ENCODE results near the gene D2HGDH. TPM values are rescaled to one million over a fixed set of nuclear protein-coding genes. Genes with fewer than 3 reads are reported as not detected.

The D2HGDH gene
- total RNA-seq, 1 experiment from 2014 or later = 46.3 TPM

- ChIA-PET POLR2A (no interaction called here), CTCF (no interaction called here)
- H3K9ac ChIP-seq (ENCODE audit: low read length) = no peak overlapping the region
Observed at GRCh38 chr2:241762933-241763369, 28.5 kb downstream of the D2HGDH start.

GRCh38 chr2:241763551-241764274 lies 29.3 kb downstream of the D2HGDH start:
- ChIA-PET RAD21 (ENCODE audit: low non-redundant PET in 1 of 2, low total read pairs in 2 of 2, uncharacterized antibody in 2 of 2, unreplicated experiment in 2 of 2) (no interaction called here), CTCF (no interaction called here), POLR2A (no interaction called here)
- H2AFZ ChIP-seq (ENCODE audit: low read depth, low read length, poor library complexity, severe bottlenecking) = no peak overlapping the region
- BruUV-seq (replicated peaks) = no TSS peak
- ATAC-seq (no peak), DNase-seq (ENCODE audit: low read depth, low spot score) (no peak)
- H3K4me1 ChIP-seq (ENCODE audit: control insufficient read depth in 1 of 2, insufficient read depth in 2 of 2, low read length in 2 of 2) = no peaks in the 10 kb centered on the region
- no peak overlapping the region for H3K9ac ChIP-seq (ENCODE audit: low read length)
- no peak overlapping the region for H3K4me3 ChIP-seq (replicated peaks in 1 of 2; ENCODE audit: low read depth in 1 of 2, low read length in 2 of 2)
- no peaks in the 10 kb centered on the region for H3K9me3 ChIP-seq (ENCODE audit: control insufficient read depth in 1 of 2, insufficient read depth in 1 of 2, low read depth in 1 of 2, low read length in 2 of 2)
- H3K79me2 ChIP-seq (ENCODE audit: insufficient read depth, low read length) = no peaks in the 10 kb centered on the region
- H3K9me2 ChIP-seq (ENCODE audit: insufficient read depth) = no peaks in the 10 kb centered on the region
- intact Hi-C loops (cut with micrococcal nuclease) = no loop called here
- no peak overlapping the region for H3K4me2 ChIP-seq (ENCODE audit: low read length)
- no peaks in the 10 kb centered on the region for H4K20me1 ChIP-seq (ENCODE audit: insufficient read depth)
- H3K27me3 ChIP-seq (ENCODE audit: insufficient read depth, low read length) = no peaks in the 10 kb centered on the region
- H3K36me3 ChIP-seq (ENCODE audit: control insufficient read depth in 1 of 2, insufficient read depth in 2 of 2, low read length in 2 of 2) = peaks cover 7 to 11% of the 10 kb centered on the region in 2 experiments; a peak in 2 of 4 replicates
- H3K27ac ChIP-seq (ENCODE audit: low read depth, low read length) = no peak overlapping the region
- no peak for TF ChIP-seq EZH2phosphoT487 (IDR thresholded peaks at IDR 0.05; ENCODE audit: borderline replicate concordance)
- no peak for TF ChIP-seq ZNF274 (IDR thresholded peaks at IDR 0.05; ENCODE audit: low read depth, low read length)
- TF ChIP-seq SIN3A (IDR thresholded peaks at IDR 0.05; ENCODE audit: low read depth) = no peak
- TF ChIP-seq CEBPB (IDR thresholded peaks at IDR 0.05; ENCODE audit: low read depth) = no peak
- TF ChIP-seq ELF1 (IDR thresholded peaks at IDR 0.05; ENCODE audit: borderline replicate concordance, low read depth) = no peak
- TF ChIP-seq EGR1 (IDR thresholded peaks at IDR 0.05; ENCODE audit: low read depth) = no peak
- TF ChIP-seq POLR2AphosphoS5 (IDR thresholded peaks at IDR 0.05; ENCODE audit: low read depth, low read length) = no peak
- no peak for TF ChIP-seq ATF3 (IDR thresholded peaks at IDR 0.05)
- no peak for TF ChIP-seq RAD21 (IDR thresholded peaks at IDR 0.05; ENCODE audit: low read depth)
- no peak for TF ChIP-seq TCF7L2 (IDR thresholded peaks at IDR 0.05; ENCODE audit: borderline replicate concordance, extremely low read depth, insufficient read depth, insufficient read length)
- TF ChIP-seq CTCF (IDR thresholded peaks at IDR 0.05 in 2 of 3, conservative IDR thresholded peaks at IDR 0.05 in 1 of 3; ENCODE audit: borderline replicate concordance in 1 of 3, insufficient read depth in 1 of 3, low read depth in 2 of 3, low read length in 2 of 3) = no peak
- no peak for TF ChIP-seq ZBTB33 (IDR thresholded peaks at IDR 0.05; ENCODE audit: extremely low read depth, insufficient replicate concordance, low read length)
- TF ChIP-seq JUND (IDR thresholded peaks at IDR 0.05) = no peak

More at GRCh38 chr2:241762933-241763369, 28.5 kb downstream of the D2HGDH start:
- RAD21 ChIA-PET (ENCODE audit: low non-redundant PET in 1 of 2, low total read pairs in 2 of 2, uncharacterized antibody in 2 of 2, unreplicated experiment in 2 of 2) = no interaction called here
- Histone ChIP-seq H3K4me1 (ENCODE audit: control insufficient read depth in 1 of 2, insufficient read depth in 2 of 2, low read length in 2 of 2) (no peaks in the 10 kb centered on the region), H3K79me2 (ENCODE audit: insufficient read depth, low read length) (no peaks in the 10 kb centered on the region), H3K9me3 (ENCODE audit: control insufficient read depth in 1 of 2, insufficient read depth in 1 of 2, low read depth in 1 of 2, low read length in 2 of 2) (no peaks in the 10 kb centered on the region), H4K20me1 (ENCODE audit: insufficient read depth) (no peaks in the 10 kb centered on the region), H3K9me2 (ENCODE audit: insufficient read depth) (no peaks in the 10 kb centered on the region), H3K27me3 (ENCODE audit: insufficient read depth, low read length) (no peaks in the 10 kb centered on the region), H3K27ac (ENCODE audit: low read depth, low read length) (no peak overlapping the region), H3K4me2 (ENCODE audit: low read length) (no peak overlapping the region), H3K4me3 (replicated peaks in 1 of 2; ENCODE audit: low read depth in 1 of 2, low read length in 2 of 2) (no peak overlapping the region), H2AFZ (ENCODE audit: low read depth, low read length, poor library complexity, severe bottlenecking) (no peak overlapping the region), H3K36me3 (ENCODE audit: control insufficient read depth in 1 of 2, insufficient read depth in 2 of 2, low read length in 2 of 2) (peaks cover 9 to 15% of the 10 kb centered on the region in 2 experiments; a peak in 3 of 4 replicates)
- BruUV-seq (replicated peaks) = no TSS peak
- DNase-seq (ENCODE audit: low read depth, low spot score) (no peak), ATAC-seq (no peak)
- intact Hi-C loops (cut with micrococcal nuclease) = no loop called here
- no peak for TF ChIP-seq FOSL1 (IDR thresholded peaks at IDR 0.05; ENCODE audit: low read depth)
